Large intestine (tissue), 12 donors: ENCODE data around the gene EFHC2. TPM values are rescaled to one million over a fixed set of nuclear protein-coding genes. Genes with fewer than 3 reads are reported as not detected.
A peak's percentile ranks its signal among the peaks of the same experiment; 100 is the strongest.

Experiments
- DNase-seq, 2 donors: peaks; one replicate each; pipeline versions ENCODE4 v3.0.0 to v3.0.0-alpha.2; 2013
- H3K27ac ChIP-seq: one replicate; pipeline ENCODE4 v1.5.1; 2013; ENCODE audit warnings: low read length
- H3K27me3 ChIP-seq: 2 replicates; pipeline ENCODE4 v1.6.1; 2013; ENCODE audit warnings: low read length; ENCODE audit not compliant: control insufficient read depth, insufficient read depth
- H3K36me3 ChIP-seq: 2 replicates; pipeline ENCODE4 v1.6.1; 2013; ENCODE audit warnings: low read length; ENCODE audit not compliant: control insufficient read depth, insufficient read depth
- H3K4me1 ChIP-seq: one replicate; pipeline ENCODE4 v1.6.1; 2013; ENCODE audit warnings: low read length; ENCODE audit not compliant: control insufficient read depth, insufficient read depth
- H3K4me3 ChIP-seq: one replicate; pipeline ENCODE4 v1.5.1; 2013; ENCODE audit warnings: low read length
- H3K9me3 ChIP-seq: one replicate; pipeline ENCODE4 v1.6.1; 2013; ENCODE audit warnings: mild to moderate bottlenecking, low read depth, low read length, moderate library complexity; ENCODE audit not compliant: control insufficient read depth
- WGBS: methylation state at CpG from one replicate; pipeline ENCODE4 v1.1.5; 2013; ENCODE audit warnings: low lambda C conversion rate; ENCODE audit not compliant: insufficient coverage; 5-methylcytosine and 5-hydroxymethylcytosine counted together
- long read RNA-seq, 11 donors: transcript quantifications; one replicate each; lab custom pipeline, GENCODE V29; 2026
- polyA plus RNA-seq: library from polyadenylated mRNA; unstranded; fragments of 120-200 nt; gene quantifications from one replicate; pipeline ENCODE4 v1.2.1, GENCODE V29; 2013

Gene EFHC2
- 2.2 TPM for polyA plus RNA-seq
- long read RNA-seq, donor 1: 0 reads
- long read RNA-seq, donor 2: 0 reads
- long read RNA-seq, donor 3: 0 reads
- long read RNA-seq, donor 4: 0 reads
- long read RNA-seq, donor 5: 0 reads
- long read RNA-seq, donor 6: 0 reads
- long read RNA-seq, donor 7: 0 reads
- long read RNA-seq, donor 8: 0 reads
- long read RNA-seq, donor 9: 0 reads
- long read RNA-seq, donor 10, partial matches to known transcripts: 0 of 1 reads
- long read RNA-seq, donor 10, other reads (novel, unspliced or antisense): 0 of 1 reads
- long read RNA-seq, donor 11, partial matches to known transcripts: 0 of 2 reads
- long read RNA-seq, donor 11, other reads (novel, unspliced or antisense): 0 of 2 reads

DNA sequence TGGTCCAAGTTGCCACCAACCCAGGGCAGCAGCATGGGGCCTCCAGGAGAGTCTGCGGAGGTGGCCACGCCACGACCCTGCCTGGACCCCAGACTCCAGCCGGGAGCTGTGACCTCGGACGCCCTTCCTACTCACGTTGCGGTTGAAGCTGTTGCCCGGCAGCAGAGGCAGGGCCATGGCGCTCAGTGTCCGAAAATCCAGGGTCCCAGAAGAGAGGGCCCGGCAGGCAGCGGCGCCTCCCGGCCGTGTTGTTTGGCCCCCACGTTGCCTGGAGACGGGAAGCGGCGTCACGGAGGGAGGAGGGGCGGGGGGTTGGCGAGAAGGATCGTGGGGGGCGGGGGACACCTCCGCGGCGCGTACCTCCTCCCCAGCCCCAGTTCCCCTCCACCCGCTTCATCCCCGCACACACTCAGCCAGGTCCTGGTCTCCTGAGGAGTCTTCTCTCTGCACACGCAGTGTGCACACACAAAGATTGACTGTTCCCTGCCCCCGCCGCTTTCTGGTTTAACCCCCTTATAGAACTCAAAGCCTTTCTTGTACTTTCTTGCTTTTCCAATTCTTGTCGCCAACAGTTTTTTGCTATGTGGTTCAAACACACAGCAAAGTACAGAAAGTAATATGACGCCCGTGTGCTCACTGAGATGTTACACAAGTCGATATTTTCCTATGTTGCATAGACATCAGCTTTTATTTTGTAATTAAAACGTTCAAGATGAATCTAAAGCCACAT is at the start of gene EFHC2:
TSS of gene EFHC2 (minus strand) at position 261 of the 730 bp plus-strand sequence. CDS start at position 177, 84 bp downstream.
- H3K4me1 ChIP-seq: peaks cover 3% of the 10 kb centered on the region
- no peaks in the 10 kb centered on the region for H3K36me3 ChIP-seq
- WGBS: 57% methylated on average over 1 of the region's 39 CpGs
- H3K4me3 ChIP-seq: peak within 1 kb of the TSS; percentile 77
- peak within 1 kb of the TSS; percentile 48 for H3K27ac ChIP-seq
- H3K27me3 ChIP-seq: no peaks in the 10 kb centered on the region
- no peaks in the 10 kb centered on the region for H3K9me3 ChIP-seq
- peak; percentile 19 to 45 for DNase-seq

- no peaks in the 10 kb centered on the region for H3K36me3 ChIP-seq
- DNase-seq: no peak
- H3K27ac ChIP-seq: no peak overlapping the region
- no peaks in the 10 kb centered on the region for H3K4me1 ChIP-seq
- WGBS: no CpG with 5 or more reads among the region's 1 CpG
- H3K9me3 ChIP-seq: no peaks in the 10 kb centered on the region
- no peak overlapping the region for H3K4me3 ChIP-seq
- H3K27me3 ChIP-seq: no peaks in the 10 kb centered on the region
These were observed 49.3 kb upstream of the EFHC2 start for GRCh38 chrX:44392767-44393166.

- no peaks in the 10 kb centered on the region for H3K36me3 ChIP-seq
These were observed 41.3 kb upstream of the EFHC2 start for GRCh38 chrX:44384688-44385338.

GRCh38 chrX:44382871-44383270 is 39.4 kb upstream of the EFHC2 start:
- Histone ChIP-seq H3K27me3 (no peaks in the 10 kb centered on the region), H3K4me3 (no peak overlapping the region), H3K4me1 (no peaks in the 10 kb centered on the region), H3K27ac (no peak overlapping the region), H3K36me3 (no peaks in the 10 kb centered on the region), H3K9me3 (no peaks in the 10 kb centered on the region)
- DNase-seq: no peak
- WGBS: no CpG with 5 or more reads among the region's 1 CpG

More at GRCh38 chrX:44384688-44385338, 41.3 kb upstream of the EFHC2 start:
- DNase-seq: no peak
- no peak overlapping the region for H3K27ac ChIP-seq
- no peaks in the 10 kb centered on the region for H3K9me3 ChIP-seq
- H3K27me3 ChIP-seq: no peaks in the 10 kb centered on the region
- WGBS: no CpG with 5 or more reads among the region's 4 CpGs
- no peaks in the 10 kb centered on the region for H3K4me1 ChIP-seq
- H3K4me3 ChIP-seq: no peak overlapping the region

DNA sequence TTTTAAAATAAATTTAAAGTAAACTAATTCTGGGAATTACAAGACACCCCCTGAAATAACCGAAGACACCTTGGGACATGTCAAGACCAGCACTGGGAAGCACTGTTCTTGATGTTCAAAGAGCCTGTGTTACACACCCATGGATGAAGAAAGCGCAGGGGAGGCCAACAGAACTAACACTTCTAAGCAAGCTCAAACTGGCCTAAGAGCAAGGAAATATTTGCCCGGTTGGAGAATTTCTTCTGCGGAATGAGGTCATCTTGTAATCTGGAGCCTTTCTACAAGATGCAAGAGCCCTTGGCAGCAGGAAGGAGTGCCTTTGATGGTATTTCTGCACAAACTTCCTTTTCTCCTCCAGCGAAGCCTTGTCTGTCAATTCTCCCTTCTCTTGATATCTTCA is 9.3 kb upstream of the EFHC2 start:
- Histone ChIP-seq H3K4me3 (no peak overlapping the region), H3K36me3 (no peaks in the 10 kb centered on the region), H3K27me3 (no peaks in the 10 kb centered on the region), H3K27ac (no peak overlapping the region), H3K4me1 (peaks cover 2% of the 10 kb centered on the region), H3K9me3 (no peaks in the 10 kb centered on the region)
- no CpG with 5 or more reads among the region's 5 CpGs for WGBS
- no peak for DNase-seq

DNA sequence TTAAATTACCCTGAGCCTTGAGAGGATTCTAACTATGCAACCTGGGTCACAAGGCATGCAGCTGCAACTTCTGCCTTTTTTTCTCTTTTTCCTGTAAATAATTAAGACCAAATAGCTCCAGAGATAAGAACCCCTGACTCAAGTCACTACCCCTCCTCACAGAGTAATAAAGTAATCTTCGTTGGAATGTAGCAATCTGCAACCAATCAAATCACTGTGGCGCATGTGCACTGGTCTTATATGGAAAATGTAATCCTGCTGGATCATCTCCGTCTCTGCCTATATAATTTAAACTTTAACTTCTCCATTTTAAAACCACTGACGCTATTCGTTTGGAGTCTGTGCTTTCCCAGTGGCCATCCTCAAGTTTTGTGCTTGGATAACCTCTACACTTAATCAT is 6.1 kb upstream of the EFHC2 start:
- H3K36me3 ChIP-seq: no peaks in the 10 kb centered on the region
- DNase-seq: peak; percentile 68 to 85
- WGBS: no CpG with 5 or more reads among the region's 5 CpGs
- H3K4me1 ChIP-seq: peaks cover 2% of the 10 kb centered on the region
- H3K4me3 ChIP-seq: no peak overlapping the region
- H3K27me3 ChIP-seq: no peaks in the 10 kb centered on the region
- peak overlapping the region; percentile 49 for H3K27ac ChIP-seq
- no peaks in the 10 kb centered on the region for H3K9me3 ChIP-seq

DNA sequence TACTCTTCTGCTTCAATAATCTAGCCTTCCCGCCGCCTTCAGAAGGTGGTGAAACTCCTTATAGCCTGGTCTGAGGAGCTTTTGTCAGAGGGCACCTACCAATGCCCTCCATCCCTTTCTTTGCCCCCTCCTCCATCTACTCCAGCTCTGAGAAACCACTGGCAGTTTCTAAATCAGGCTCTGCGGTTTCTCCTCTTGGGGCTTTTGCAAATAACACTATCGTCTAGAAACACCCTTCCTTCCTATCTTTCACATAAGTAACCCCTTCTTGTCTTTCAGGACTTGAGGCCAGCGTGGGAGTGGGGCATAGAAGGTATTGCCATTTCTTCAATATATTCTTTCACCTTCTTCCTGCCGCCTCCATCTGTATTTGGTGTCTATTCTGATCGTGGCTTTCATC is 1.2 kb upstream of the EFHC2 start:
- no peak for DNase-seq
- Histone ChIP-seq H3K27ac (no peak overlapping the region), H3K4me3 (no peak overlapping the region)

GRCh38 chrX:44344194-44344593 is 722 bp upstream of the EFHC2 start:
- Histone ChIP-seq H3K4me1 (peaks cover 5% of the 10 kb centered on the region), H3K27me3 (no peaks in the 10 kb centered on the region), H3K36me3 (no peaks in the 10 kb centered on the region), H3K4me3 (peak overlapping the region; percentile 77), H3K9me3 (no peaks in the 10 kb centered on the region), H3K27ac (no peak overlapping the region)
- WGBS: no CpG with 5 or more reads among the region's 16 CpGs
- peak in 1 of 2 donors; percentile 20 for DNase-seq

More for the DNA sequence above, 1.2 kb upstream of the EFHC2 start:
- H3K36me3 ChIP-seq: no peaks in the 10 kb centered on the region
- H3K9me3 ChIP-seq: no peaks in the 10 kb centered on the region
- no peaks in the 10 kb centered on the region for H3K27me3 ChIP-seq
- WGBS: 83% methylated on average over 2 of the region's 7 CpGs
- H3K4me1 ChIP-seq: peaks cover 5% of the 10 kb centered on the region

DNA sequence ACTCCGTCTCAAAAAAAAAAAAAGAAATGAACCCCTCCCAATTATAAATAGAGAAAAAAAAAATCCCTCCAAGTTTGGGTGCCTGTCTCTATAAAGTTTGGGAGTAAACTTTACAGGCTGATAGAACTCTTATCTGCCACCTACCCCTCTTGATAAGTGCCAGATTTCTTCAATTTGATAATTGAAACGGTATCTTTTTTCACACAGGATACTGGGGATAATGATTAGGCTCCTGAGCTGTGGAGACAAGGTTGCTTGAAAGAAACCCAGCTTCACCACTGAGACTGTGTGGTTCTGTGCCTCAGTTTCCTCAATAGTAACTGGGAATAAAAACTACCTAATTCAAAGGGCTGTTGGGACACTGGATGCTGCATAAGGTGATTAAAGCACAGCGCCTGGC is 606 bp downstream of the EFHC2 start:
- Histone ChIP-seq H3K9me3 (no peaks in the 10 kb centered on the region), H3K4me3 (peak overlapping the region; percentile 77)
- no CpG with 5 or more reads among the region's 3 CpGs for WGBS

DNA sequence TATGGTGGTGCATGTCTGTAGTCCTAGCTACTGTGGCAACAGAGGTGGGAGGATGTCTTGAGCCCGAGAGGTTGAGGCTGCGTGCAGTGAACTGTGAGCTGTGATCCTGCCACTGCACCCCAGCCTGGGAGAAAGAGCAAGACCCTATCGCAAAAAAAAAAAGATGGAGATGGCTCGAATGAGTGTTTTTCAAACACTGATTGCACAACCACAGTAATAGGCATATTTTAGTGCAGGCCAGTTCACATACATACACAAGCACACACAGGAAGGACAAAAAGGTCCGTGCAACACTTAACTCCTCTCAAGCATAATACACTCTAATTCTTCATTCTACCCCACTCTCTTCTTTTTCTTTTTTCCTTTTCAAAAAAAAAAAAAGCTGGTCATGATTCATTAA is 5.1 kb downstream of the EFHC2 start:
- DNase-seq: no peak
- Histone ChIP-seq H3K4me3 (no peak overlapping the region), H3K36me3 (no peaks in the 10 kb centered on the region), H3K27ac (no peak overlapping the region), H3K27me3 (no peaks in the 10 kb centered on the region), H3K4me1 (peaks cover 3% of the 10 kb centered on the region), H3K9me3 (no peaks in the 10 kb centered on the region)
- WGBS: no CpG with 5 or more reads among the region's 5 CpGs

More for the DNA sequence above, 606 bp downstream of the EFHC2 start:
- no peak for DNase-seq
- peaks cover 3% of the 10 kb centered on the region for H3K4me1 ChIP-seq
- H3K27ac ChIP-seq: no peak overlapping the region
- no peaks in the 10 kb centered on the region for H3K27me3 ChIP-seq
- H3K36me3 ChIP-seq: no peaks in the 10 kb centered on the region
